Esophagus muscularis mucosa (tissue), 4 donors: Measurements from ENCODE around the gene SLC35F4. TPM values are rescaled to one million over a fixed set of nuclear protein-coding genes. Genes with fewer than 3 reads are reported as not detected.

Source experiments
- DNase-seq: peaks from one replicate; pipeline ENCODE4 v3.0.0-alpha.2; 2017; ENCODE audit errors: extremely low spot score
- H3K27ac ChIP-seq, 4 donors: fragments of 200-600 bp; sonication (generic); replicated peaks in 1 of 4; 1 replicate in 3 of 4; 2 replicates in 1 of 4; pipeline ENCODE4 v1.5.1; 2016 to 2019; ENCODE audit warnings: mild to moderate bottlenecking in 1 of 4
- H3K27me3 ChIP-seq, 4 donors: fragments of 200-600 bp; sonication (generic); one replicate each; pipeline versions ENCODE4 v1.5.1 to v1.6.0; 2016 to 2019
- H3K36me3 ChIP-seq, 4 donors: fragments of 200-600 bp; sonication (generic); one replicate each; pipeline ENCODE4 v1.5.1; 2016 to 2019
- H3K4me1 ChIP-seq, 4 donors: fragments of 200-600 bp; sonication (generic); one replicate each; pipeline ENCODE4 v1.5.1; 2016 to 2019
- H3K4me3 ChIP-seq, 4 donors: fragments of 200-600 bp; sonication (generic); 1 replicate in 2 of 4; 2 replicates in 2 of 4; pipeline ENCODE4 v1.5.1; 2016 to 2019; ENCODE audit warnings: mild to moderate bottlenecking in 4 of 4, moderate library complexity in 1 of 4
- H3K9me3 ChIP-seq, 4 donors: fragments of 200-600 bp; sonication (generic); 1 replicate in 3 of 4; 2 replicates in 1 of 4; pipeline ENCODE4 v1.5.1; 2016 to 2019
- EP300 ChIP-seq: sonication (generic); formaldehyde crosslinking; IDR thresholded peaks from one replicate; pipeline ENCODE4 v1.6.1; 2017; ENCODE audit warnings: antibody characterized with exemption
- POLR2A ChIP-seq: fragments of 450-650 bp; IDR thresholded peaks from one replicate; pipeline ENCODE4 v1.6.1; 2017; ENCODE audit warnings: antibody characterized with exemption, moderate library complexity, mild to moderate bottlenecking, low read depth
- POLR2AphosphoS5 ChIP-seq, 2 donors: sonication (generic); formaldehyde crosslinking; IDR thresholded peaks; one replicate each; pipeline ENCODE4 v1.6.1; 2017; ENCODE audit warnings: antibody characterized with exemption in 2 of 2
- WGBS: methylation state at CpG from one replicate; pipeline ENCODE4 v1.1.5; 2018; 5-methylcytosine and 5-hydroxymethylcytosine counted together
- intact Hi-C: fragments of 100-400 bp; cut with DNase I; formaldehyde crosslinking; loops from one replicate; pipeline ENCODE4 v1.15.1; 2023
- total RNA-seq, 4 donors: library from RNA; depleted of rRNA; stranded (reverse); fragments of >200 nt; gene quantifications; one replicate each; pipeline versions ENCODE4 v1.1.0 to v1.2.1, GENCODE V29; 2016
- TF ChIP-seq, protein P1 (sequence below), 3 experiments: fragments of 200-600 bp in 2 of 3; fragments of 450-650 bp in 1 of 3; sonication (generic) in 2 of 3; IDR thresholded peaks; one replicate each; pipeline ENCODE4 v1.5.1; 2017 to 2019; ENCODE audit warnings: antibody characterized with exemption in 3 of 3, mild to moderate bottlenecking in 2 of 3, moderate library complexity in 1 of 3

Gene SLC35F4
- total RNA-seq, 4 donors from 2014 or later: 0.42 TPM; not detected in 3

DNA sequence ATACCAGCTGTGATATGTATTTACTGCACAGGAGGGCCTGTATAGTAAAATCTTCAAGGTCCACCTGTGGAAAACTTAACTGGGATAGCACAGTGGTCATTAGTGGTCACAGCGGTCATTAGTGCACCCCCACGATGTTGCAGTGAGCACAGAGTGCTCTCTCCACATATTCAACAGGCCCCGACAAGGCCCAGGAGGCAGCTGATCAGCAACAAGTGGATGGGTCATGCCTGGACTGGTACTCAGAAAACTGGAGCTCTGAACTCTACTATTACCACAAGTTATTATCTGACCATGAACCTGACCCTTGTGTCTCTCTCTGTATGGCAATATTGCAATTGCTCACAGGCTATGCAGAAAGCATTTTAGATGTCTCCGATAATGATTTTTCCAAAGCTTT is 129.5 kb downstream of the SLC35F4 start:
- WGBS: 89% methylated on average over 4 of the region's 4 CpGs
- peaks cover 0 to 13% (median 11%) of the 10 kb centered on the region in 4 donors for H3K4me1 ChIP-seq
- intact Hi-C loops: no loop called here
- H3K27me3 ChIP-seq: no peaks in the 10 kb centered on the region
- no peaks in the 10 kb centered on the region for H3K9me3 ChIP-seq
- no peaks in the 10 kb centered on the region for H3K36me3 ChIP-seq
- no peak for DNase-seq
- TF ChIP-seq, protein P1, sequence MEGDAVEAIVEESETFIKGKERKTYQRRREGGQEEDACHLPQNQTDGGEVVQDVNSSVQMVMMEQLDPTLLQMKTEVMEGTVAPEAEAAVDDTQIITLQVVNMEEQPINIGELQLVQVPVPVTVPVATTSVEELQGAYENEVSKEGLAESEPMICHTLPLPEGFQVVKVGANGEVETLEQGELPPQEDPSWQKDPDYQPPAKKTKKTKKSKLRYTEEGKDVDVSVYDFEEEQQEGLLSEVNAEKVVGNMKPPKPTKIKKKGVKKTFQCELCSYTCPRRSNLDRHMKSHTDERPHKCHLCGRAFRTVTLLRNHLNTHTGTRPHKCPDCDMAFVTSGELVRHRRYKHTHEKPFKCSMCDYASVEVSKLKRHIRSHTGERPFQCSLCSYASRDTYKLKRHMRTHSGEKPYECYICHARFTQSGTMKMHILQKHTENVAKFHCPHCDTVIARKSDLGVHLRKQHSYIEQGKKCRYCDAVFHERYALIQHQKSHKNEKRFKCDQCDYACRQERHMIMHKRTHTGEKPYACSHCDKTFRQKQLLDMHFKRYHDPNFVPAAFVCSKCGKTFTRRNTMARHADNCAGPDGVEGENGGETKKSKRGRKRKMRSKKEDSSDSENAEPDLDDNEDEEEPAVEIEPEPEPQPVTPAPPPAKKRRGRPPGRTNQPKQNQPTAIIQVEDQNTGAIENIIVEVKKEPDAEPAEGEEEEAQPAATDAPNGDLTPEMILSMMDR (IDR thresholded peaks at IDR 0.05): no peak
- TF ChIP-seq POLR2A: no peak
- TF ChIP-seq POLR2AphosphoS5 (IDR thresholded peaks at IDR 0.05): no peak
- no peak for TF ChIP-seq EP300
- no peak overlapping the region for H3K27ac ChIP-seq
- no peak overlapping the region for H3K4me3 ChIP-seq

DNA sequence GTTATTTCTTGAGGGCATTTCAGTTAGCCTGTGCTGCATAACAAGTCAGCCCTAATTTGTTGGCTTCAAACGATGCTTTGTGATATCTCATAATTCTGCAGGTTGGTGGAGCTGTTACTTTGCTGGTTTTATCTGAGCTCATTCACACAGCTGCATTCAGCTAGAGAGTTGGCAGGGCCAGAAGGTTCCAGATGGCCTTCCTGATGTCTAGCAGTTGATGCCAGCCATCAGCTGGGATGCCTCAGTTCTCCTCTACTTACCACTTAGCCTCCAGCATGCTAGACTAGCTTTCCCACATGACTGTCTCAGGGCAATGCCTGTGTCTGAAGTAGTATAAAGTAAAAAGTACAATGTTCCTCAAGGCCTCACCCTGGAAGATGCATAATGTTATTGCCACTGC is 130.6 kb downstream of the SLC35F4 start:
- Histone ChIP-seq H3K9me3 (no peaks in the 10 kb centered on the region), H3K27me3 (no peaks in the 10 kb centered on the region), H3K27ac (no peak overlapping the region), H3K4me1 (peaks cover 0 to 13% (median 11%) of the 10 kb centered on the region in 4 donors), H3K4me3 (no peak overlapping the region), H3K36me3 (no peaks in the 10 kb centered on the region)
- 100% methylated on average over 1 of the region's 1 CpG for WGBS
- intact Hi-C loops: no loop called here
- no peak for DNase-seq
- no peak for TF ChIP-seq EP300
- TF ChIP-seq POLR2A: no peak
- TF ChIP-seq POLR2AphosphoS5 (IDR thresholded peaks at IDR 0.05): no peak
- TF ChIP-seq, protein P1 (IDR thresholded peaks at IDR 0.05): no peak

DNA sequence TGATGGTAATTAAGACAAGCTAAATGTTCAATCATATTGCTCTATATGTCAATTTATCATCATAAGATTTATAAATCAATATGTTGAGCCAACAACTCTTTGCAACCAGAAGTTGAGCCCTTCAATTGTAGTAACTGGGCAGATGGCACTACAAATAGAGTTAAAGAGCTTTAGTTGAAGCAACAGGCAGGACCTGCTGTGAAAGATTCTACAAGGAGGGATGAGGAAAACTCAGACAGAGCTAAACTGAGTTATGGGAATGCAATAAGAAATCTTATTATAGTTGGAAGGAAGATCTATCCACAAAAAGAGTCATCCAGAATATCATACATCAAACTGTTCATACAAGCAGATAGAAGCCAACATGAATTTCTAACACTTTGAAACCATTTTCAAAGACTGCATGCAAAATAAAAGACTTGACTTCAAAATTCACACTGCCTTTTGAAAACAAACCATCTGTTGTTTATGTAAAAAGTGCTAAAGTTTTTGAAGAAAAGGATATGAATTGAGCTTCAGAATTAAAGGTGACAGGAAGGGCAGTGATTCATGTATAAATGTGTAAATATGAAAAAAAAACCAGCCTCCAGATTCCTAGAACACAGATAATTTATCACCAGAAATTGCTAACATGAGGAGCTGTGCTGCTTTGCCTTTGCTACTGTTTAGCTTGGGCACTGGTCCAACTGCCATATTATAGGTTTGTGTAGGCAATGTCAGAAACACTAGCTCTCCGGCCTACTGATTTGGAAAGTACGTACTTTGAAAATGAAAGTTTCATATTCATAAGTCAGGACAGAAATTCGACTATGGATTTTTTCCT is 133.2 kb downstream of the SLC35F4 start:
- TF ChIP-seq POLR2AphosphoS5 (IDR thresholded peaks at IDR 0.05) (no peak), EP300 (no peak), POLR2A (no peak)
- TF ChIP-seq, protein P1 (IDR thresholded peaks at IDR 0.05): no peak
- Histone ChIP-seq H3K27ac (no peak overlapping the region), H3K36me3 (no peaks in the 10 kb centered on the region), H3K9me3 (no peaks in the 10 kb centered on the region), H3K4me3 (no peak overlapping the region), H3K27me3 (no peaks in the 10 kb centered on the region), H3K4me1 (peaks cover 0 to 13% (median 11%) of the 10 kb centered on the region in 4 donors)
- no peak for DNase-seq
- 26% methylated on average over 3 of the region's 3 CpGs for WGBS
- intact Hi-C loops: no loop called here

DNA sequence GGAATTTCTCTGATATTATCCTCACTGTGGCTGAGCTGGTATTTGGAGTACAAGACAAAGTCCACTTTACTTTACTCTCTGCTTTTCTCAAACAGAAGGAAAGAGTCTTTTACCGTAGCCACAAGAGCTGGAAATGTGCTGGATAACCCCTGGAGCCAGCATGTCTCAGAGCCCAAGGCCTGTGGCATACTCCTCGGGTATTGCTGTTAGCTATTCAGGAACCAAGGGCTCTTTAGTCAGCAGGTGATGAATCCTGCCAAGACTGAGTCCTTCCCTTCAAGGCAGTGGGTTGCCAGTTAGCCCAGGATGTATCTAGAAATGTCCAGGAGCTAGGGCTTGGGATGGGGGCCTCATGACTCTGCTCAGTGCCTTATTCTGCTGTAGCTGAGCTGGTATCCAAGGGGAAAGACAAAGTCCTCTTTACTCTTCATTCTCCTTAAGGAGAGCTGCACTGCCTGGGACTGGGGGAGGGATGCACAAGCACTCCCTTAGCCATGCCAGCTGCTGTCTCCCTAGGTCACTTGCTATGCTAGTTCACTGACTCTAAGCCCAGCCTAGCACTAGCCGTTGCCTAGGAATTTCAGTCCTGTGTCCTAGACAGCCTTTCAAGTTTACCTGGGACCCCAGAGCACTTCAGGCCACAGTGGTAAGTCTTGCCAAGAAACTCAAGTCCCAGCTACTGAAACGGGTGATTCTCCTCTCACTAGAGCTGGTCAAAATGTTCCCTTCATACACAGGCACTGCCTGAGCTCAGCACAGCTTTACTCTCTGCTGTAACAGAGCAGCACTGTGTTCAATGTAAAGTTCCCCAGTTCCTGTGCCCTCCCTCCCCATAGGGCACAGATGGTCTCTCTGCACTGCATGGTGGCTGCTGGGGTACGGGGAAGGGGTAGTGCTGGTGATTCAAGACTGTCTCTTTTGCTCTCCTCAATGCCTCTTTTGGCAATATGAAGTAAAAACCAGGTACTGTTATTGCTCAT is 136.4 kb downstream of the SLC35F4 start:
- H3K4me1 ChIP-seq: peaks cover 0 to 13% (median 11%) of the 10 kb centered on the region in 4 donors
- no peak for DNase-seq
- no peaks in the 10 kb centered on the region for H3K36me3 ChIP-seq
- WGBS: 60% methylated on average over 5 of the region's 5 CpGs
- H3K4me3 ChIP-seq: no peak overlapping the region
- intact Hi-C loops: no loop called here
- H3K9me3 ChIP-seq: no peaks in the 10 kb centered on the region
- H3K27me3 ChIP-seq: no peaks in the 10 kb centered on the region
- TF ChIP-seq POLR2A: no peak
- no peak for TF ChIP-seq POLR2AphosphoS5 (IDR thresholded peaks at IDR 0.05)
- TF ChIP-seq, protein P1 (IDR thresholded peaks at IDR 0.05): no peak
- TF ChIP-seq EP300: no peak
- H3K27ac ChIP-seq: no peak overlapping the region
